Neural crest cell (in vitro differentiated cells): ENCODE measurements around the gene VPS18. TPM values are rescaled to one million over a fixed set of nuclear protein-coding genes. Genes with fewer than 3 reads are reported as not detected.
A peak's percentile ranks its signal among the peaks of the same experiment; 100 is the strongest.

Experiments
- DNase-seq: peaks from one replicate; pipeline ENCODE4 v3.0.0; 2021; ENCODE audit warnings: low read depth, mixed read lengths, low spot score
- H3K27ac Mint-ChIP-seq: one replicate; pipeline ENCODE4 v1.8.0; 2021; ENCODE audit warnings: mild to moderate bottlenecking, mixed read lengths; ENCODE audit not compliant: unreplicated experiment
- H3K27me3 Mint-ChIP-seq: 2 replicates; pipeline ENCODE4 v1.8.0; 2021; ENCODE audit warnings: low read depth, mild to moderate bottlenecking, mixed read lengths
- H3K36me3 Mint-ChIP-seq: 2 replicates; pipeline ENCODE4 v1.8.0; 2021; ENCODE audit warnings: low read depth, mild to moderate bottlenecking, mixed read lengths
- H3K4me1 Mint-ChIP-seq: 2 replicates; pipeline ENCODE4 v1.8.0; 2021; ENCODE audit warnings: mixed read lengths
- H3K4me3 Mint-ChIP-seq: one replicate; pipeline ENCODE4 v1.8.0; 2021; ENCODE audit warnings: mild to moderate bottlenecking, mixed read lengths
- H3K9me3 Mint-ChIP-seq: 2 replicates; pipeline ENCODE4 v1.8.0; 2021; ENCODE audit warnings: mixed read lengths
- CTCF ChIP-seq: fragments of 200-600 bp; sonication (generic); conservative IDR thresholded peaks from 2 replicates; pipeline ENCODE4 v1.5.0; 2021; ENCODE audit warnings: antibody characterized with exemption, mild to moderate bottlenecking
- total RNA-seq: library from RNA; stranded (reverse); gene quantifications from 2 replicates; pipeline ENCODE4 v1.2.1, GENCODE V29; 2021

VPS18 gene
- total RNA-seq, 1 donor from 2014 or later, result 28.2 TPM

GRCh38 chr15:40877694-40878093 is 16.6 kb upstream of the VPS18 start:
- peaks cover 19% of the 10 kb centered on the region for H3K27me3 Mint-ChIP-seq
- no peaks in the 10 kb centered on the region for H3K36me3 Mint-ChIP-seq
- H3K4me1 Mint-ChIP-seq, result peaks cover 5% of the 10 kb centered on the region
- no peak for DNase-seq
- TF ChIP-seq CTCF, result no peak
- no peak overlapping the region for H3K4me3 Mint-ChIP-seq
- H3K27ac Mint-ChIP-seq, result no peak overlapping the region
- no peaks in the 10 kb centered on the region for H3K9me3 Mint-ChIP-seq

- H3K4me1 Mint-ChIP-seq, result peaks cover 5% of the 10 kb centered on the region
- H3K27me3 Mint-ChIP-seq, result peaks cover 12% of the 10 kb centered on the region
- H3K9me3 Mint-ChIP-seq, result no peaks in the 10 kb centered on the region
- H3K4me3 Mint-ChIP-seq, result no peak overlapping the region
- H3K36me3 Mint-ChIP-seq, result no peaks in the 10 kb centered on the region
- no peak for TF ChIP-seq CTCF
- H3K27ac Mint-ChIP-seq, result no peak overlapping the region
- no peak for DNase-seq
Observed at GRCh38 chr15:40878785-40879184, 15.5 kb upstream of the VPS18 start.

GRCh38 chr15:40879609-40880008 is 14.6 kb upstream of the VPS18 start:
- DNase-seq, result no peak
- H3K4me3 Mint-ChIP-seq, result peak overlapping the region; percentile 3
- no peaks in the 10 kb centered on the region for H3K4me1 Mint-ChIP-seq
- TF ChIP-seq CTCF, result no peak
- H3K27ac Mint-ChIP-seq, result no peak overlapping the region
- peaks cover 7% of the 10 kb centered on the region for H3K27me3 Mint-ChIP-seq
- no peaks in the 10 kb centered on the region for H3K9me3 Mint-ChIP-seq
- H3K36me3 Mint-ChIP-seq, result no peaks in the 10 kb centered on the region

- no peak for DNase-seq
- no peaks in the 10 kb centered on the region for H3K9me3 Mint-ChIP-seq
- H3K4me3 Mint-ChIP-seq, result no peak overlapping the region
- no peaks in the 10 kb centered on the region for H3K36me3 Mint-ChIP-seq
- no peak overlapping the region for H3K27ac Mint-ChIP-seq
- peaks cover 5% of the 10 kb centered on the region for H3K27me3 Mint-ChIP-seq
- no peak for TF ChIP-seq CTCF
- H3K4me1 Mint-ChIP-seq, result no peaks in the 10 kb centered on the region
Observed at GRCh38 chr15:40881351-40881750, 12.9 kb upstream of the VPS18 start.

- Mint-ChIP-seq H3K4me1 (peaks cover under 1% of the 10 kb centered on the region), H3K27me3 (no peaks in the 10 kb centered on the region), H3K27ac (no peak overlapping the region), H3K36me3 (no peaks in the 10 kb centered on the region), H3K9me3 (no peaks in the 10 kb centered on the region), H3K4me3 (no peak overlapping the region)
- DNase-seq, result no peak
- no peak for TF ChIP-seq CTCF
Observed at GRCh38 chr15:40886586-40886985, 7.7 kb upstream of the VPS18 start.

- no peaks in the 10 kb centered on the region for H3K9me3 Mint-ChIP-seq
Observed at GRCh38 chr15:40889112-40889511, 5.1 kb upstream of the VPS18 start.

More at GRCh38 chr15:40889112-40889511, 5.1 kb upstream of the VPS18 start:
- no peak overlapping the region for H3K4me3 Mint-ChIP-seq
- H3K27me3 Mint-ChIP-seq, result peaks cover 5% of the 10 kb centered on the region
- no peaks in the 10 kb centered on the region for H3K36me3 Mint-ChIP-seq
- H3K4me1 Mint-ChIP-seq, result peaks cover 13% of the 10 kb centered on the region
- no peak for DNase-seq
- no peak for TF ChIP-seq CTCF
- H3K27ac Mint-ChIP-seq, result peak overlapping the region; percentile 43
